GM12878 (cell line): ENCODE data around the gene GSG1L. TPM values are rescaled to one million over a fixed set of nuclear protein-coding genes. Genes with fewer than 3 reads are reported as not detected.

ENCODE experiments used
- ATAC-seq: fragments of 200-7000 bp; cut with Tn5 transposase; 3 replicates; pipeline ENCODE4 v1.9.1; 2020; ENCODE audit warnings: mild to moderate bottlenecking, moderate library complexity
- BruUV-seq: library from RNA; stranded (reverse); fragments of 400-500 nt; replicated peaks from 2 replicates; lab custom pipeline; 2021; lab: Mats Ljungman, UMichigan
- CTCF ChIA-PET: fragments of 300-600 bp; sonication (Branson Sonifier 250); formaldehyde crosslinking; extraction: SDS; loops from one replicate; lab custom pipeline; 2021; ENCODE audit warnings: inconsistent platforms; lab: Yijun Ruan, JAX
- POLR2A ChIA-PET: fragments of 350-600 bp; formaldehyde crosslinking; extraction: SDS; loops from one replicate; lab custom pipeline; 2021; ENCODE audit warnings: inconsistent platforms; lab: Charles Lee
- RAD21 ChIA-PET: fragments of 300-600 bp; sonication (Branson Sonifier 250); formaldehyde crosslinking; loops from one replicate; lab custom pipeline; 2023; ENCODE audit warnings: antibody characterized with exemption; ENCODE audit not compliant: unreplicated experiment; lab: Charles Lee
- SMC1A ChIA-PET: fragments of 300-600 bp; sonication (Branson Sonifier 250); formaldehyde crosslinking; loops from one replicate; lab custom pipeline; 2023; ENCODE audit not compliant: unreplicated experiment, uncharacterized antibody; lab: Charles Lee
- DNase-seq: peaks from one replicate; pipeline ENCODE4 v3.0.0-alpha.2; 2011; ENCODE audit warnings: low read depth, low spot score
- FAIRE-seq: peaks from 3 replicates; lab custom pipeline; 2011; peaks lifted over from hg19 to GRCh38; lab: Jason Lieb, UNC
- H2AFZ ChIP-seq: 2 replicates; pipeline ENCODE4 v1.6.0; 2011; ENCODE audit warnings: low read depth, low read length, control low read depth; ENCODE audit not compliant: control insufficient read depth
- H3K27ac ChIP-seq: 2 replicates; pipeline ENCODE4 v1.5.1; 2011; ENCODE audit warnings: control low read depth; ENCODE audit not compliant: control insufficient read depth, insufficient read depth
- H3K27me3 ChIP-seq, 2 experiments: replicated peaks in 1 of 2; 2 replicates each; pipeline versions ENCODE4 v1.6.0 to v1.6.1; 2011; ENCODE audit warnings: low read length in 1 of 2; ENCODE audit not compliant: control insufficient read depth in 2 of 2, insufficient read depth in 2 of 2
- H3K36me3 ChIP-seq, 2 experiments: 2 replicates each; pipeline ENCODE4 v1.5.1; 2011; ENCODE audit warnings: low read length in 1 of 2; ENCODE audit not compliant: control insufficient read depth in 2 of 2, insufficient read depth in 2 of 2
- H3K4me1 ChIP-seq: 2 replicates; pipeline ENCODE4 v1.6.1; 2011; ENCODE audit warnings: mild to moderate bottlenecking, low read length, moderate library complexity, mixed read lengths; ENCODE audit not compliant: control insufficient read depth, insufficient read depth
- H3K4me2 ChIP-seq: 2 replicates; pipeline ENCODE4 v1.6.0; 2011; ENCODE audit warnings: control low read depth; ENCODE audit not compliant: control insufficient read depth, insufficient read depth
- H3K4me3 ChIP-seq: fragments of 200-600 bp; sonication (generic); 2 replicates; pipeline ENCODE4 v1.5.1; 2016
- H3K79me2 ChIP-seq: 2 replicates; pipeline ENCODE4 v1.6.0; 2011; ENCODE audit warnings: low read length; ENCODE audit not compliant: control insufficient read depth, insufficient read depth
- H3K9ac ChIP-seq: 2 replicates; pipeline ENCODE4 v1.8.0; 2011; ENCODE audit warnings: low read length, control low read depth, mixed read lengths; ENCODE audit not compliant: control insufficient read depth, insufficient read depth
- H3K9me3 ChIP-seq: replicated peaks from 3 replicates; pipeline ENCODE4 v1.5.1; 2011; ENCODE audit warnings: mild to moderate bottlenecking, low read length; ENCODE audit not compliant: control insufficient read depth, insufficient read depth
- H4K20me1 ChIP-seq: 2 replicates; pipeline ENCODE4 v1.6.0; 2011; ENCODE audit not compliant: control insufficient read depth, insufficient read depth
- BHLHE40 ChIP-seq, 2 experiments: fragments of 450-650 bp in 1 of 2; IDR thresholded peaks; 2 replicates each; pipeline ENCODE4 v1.6.1; 2011 to 2017; ENCODE audit warnings: low read depth in 2 of 2, borderline replicate concordance in 1 of 2, improper control_type of control experiment in 1 of 2, low read length in 1 of 2, mild to moderate bottlenecking in 1 of 2
- DPF2 ChIP-seq: fragments of 450-650 bp; IDR thresholded peaks from 2 replicates; pipeline ENCODE4 v1.6.1; 2017; ENCODE audit warnings: mild to moderate bottlenecking
- EGR1 ChIP-seq, 2 experiments: IDR thresholded peaks; 1 replicate in 1 of 2; 2 replicates in 1 of 2; pipeline ENCODE4 v1.6.1; 2011 to 2012; ENCODE audit warnings: low read depth in 2 of 2, low read length in 2 of 2, borderline replicate concordance in 1 of 2, mild to moderate bottlenecking in 1 of 2, moderate library complexity in 1 of 2
- ESRRA ChIP-seq: IDR thresholded peaks from 2 replicates; pipeline ENCODE4 v1.6.1; 2012; ENCODE audit warnings: mild to moderate bottlenecking, low read length, improper control_type of control experiment
- GATAD2B ChIP-seq: fragments of 450-650 bp; conservative IDR thresholded peaks from 2 replicates; pipeline ENCODE4 v1.6.1; 2017; ENCODE audit warnings: low read depth, mild to moderate bottlenecking, moderate library complexity
- IKZF2 ChIP-seq, 2 experiments: fragments of 450-650 bp; IDR thresholded peaks; 2 replicates each; pipeline ENCODE4 v1.6.1; 2017; ENCODE audit warnings: mild to moderate bottlenecking in 2 of 2, moderate library complexity in 2 of 2
- IRF4 ChIP-seq: IDR thresholded peaks from 2 replicates; pipeline ENCODE4 v1.6.1; 2011; ENCODE audit warnings: low read depth, low read length
- LARP7 ChIP-seq: fragments of 450-650 bp; IDR thresholded peaks from 2 replicates; pipeline ENCODE4 v1.6.1; 2017; ENCODE audit warnings: mild to moderate bottlenecking
- MYB ChIP-seq: fragments of 150-350 bp; IDR thresholded peaks from 2 replicates; pipeline ENCODE4 v1.6.1; 2014; ENCODE audit warnings: mild to moderate bottlenecking, low read depth, low read length, borderline replicate concordance
- NFXL1 ChIP-seq: fragments of 450-650 bp; IDR thresholded peaks from 2 replicates; pipeline ENCODE4 v1.6.1; 2017; ENCODE audit warnings: antibody characterized with exemption, mild to moderate bottlenecking, borderline replicate concordance
- RB1 ChIP-seq: fragments of 450-650 bp; formaldehyde crosslinking; IDR thresholded peaks from 2 replicates; pipeline ENCODE4 v1.6.1; 2017; ENCODE audit warnings: mild to moderate bottlenecking, borderline replicate concordance
- STAT3 ChIP-seq: IDR thresholded peaks from 2 replicates; pipeline ENCODE4 v1.6.1; 2011; ENCODE audit warnings: low read depth, low read length, improper control_type of control experiment
- ZZZ3 ChIP-seq: IDR thresholded peaks from 2 replicates; pipeline ENCODE4 v1.6.1; 2011; ENCODE audit warnings: low read depth; ENCODE audit not compliant: control insufficient read depth, insufficient read length
- WGBS: methylation state at CpG from one replicate; pipeline ENCODE4 v1.1.6; 2016; ENCODE audit warnings: low lambda C conversion rate; ENCODE audit not compliant: insufficient replicate concordance, insufficient coverage; ENCODE audit errors: missing lambda C conversion rate; 5-methylcytosine and 5-hydroxymethylcytosine counted together
- in situ Hi-C: fragments of 300-500 bp; cut with MboI; formaldehyde crosslinking; loops from 9 replicates; pipeline ENCODE4 v1.14.3; 2018; ENCODE audit warnings: mixed read lengths
- intact Hi-C: fragments of 100-400 bp; cut with micrococcal nuclease; formaldehyde crosslinking; loops from one replicate; pipeline ENCODE4 v1.14.2; 2022; ENCODE audit not compliant: unreplicated experiment
- polyA plus RNA-seq, 11 experiments: library from polyadenylated mRNA; depleted of rRNA in 4 of 11; unstranded in 6 of 11; stranded (reverse) in 5 of 11; fragments of >200 nt; fragmentation: Nextera tagmentation in 4 of 11; fragmentation: Illumina TruSeq in 1 of 11; extraction: Ambion mirVana in 4 of 11; extraction: Trizol in 1 of 11; gene quantifications; 1 replicate in 1 of 11; 2 replicates in 10 of 11; pipeline versions ENCODE4 v1.2.1 to v1.2.3, GENCODE V29; 2011 to 2016; ENCODE audit warnings: inconsistent platforms in 2 of 11, missing spikeins in 2 of 11, low read depth in 1 of 11
- total RNA-seq, 4 experiments: library from RNA; depleted of rRNA in 3 of 4; stranded (reverse); fragments of >200 nt in 3 of 4; fragmentation: Illumina TruSeq in 1 of 4; extraction: Trizol in 1 of 4; gene quantifications; 2 replicates each; pipeline versions ENCODE4 v1.2.1 to v1.2.3, GENCODE V29; 2013 to 2021
- TF ChIP-seq, protein P1 (sequence below), 3 experiments: IDR thresholded peaks in 2 of 3; conservative IDR thresholded peaks in 1 of 3; 2 replicates each; pipeline ENCODE4 v1.5.1; 2011; ENCODE audit warnings: low read depth in 3 of 3, low read length in 3 of 3, mild to moderate bottlenecking in 3 of 3, control low read depth in 2 of 3, moderate library complexity in 2 of 3, inconsistent platforms in 1 of 3, mixed read lengths in 1 of 3; ENCODE audit not compliant: control insufficient read depth in 2 of 3, insufficient read depth in 1 of 3; ENCODE audit errors: extremely low read depth in 1 of 3
- TF ChIP-seq, protein P2 (sequence below): fragments of 450-650 bp; IDR thresholded peaks from 2 replicates; pipeline ENCODE4 v1.6.1; 2017; ENCODE audit warnings: mild to moderate bottlenecking, low read depth, inconsistent platforms; ENCODE audit not compliant: poor library complexity, severe bottlenecking
- TF ChIP-seq, protein P3 (sequence below): fragments of 450-650 bp; IDR thresholded peaks from 2 replicates; pipeline ENCODE4 v1.6.1; 2016; ENCODE audit warnings: mild to moderate bottlenecking

The GSG1L gene
- total and polyA plus RNA-seq, 10 of the 15 experiments (the other 5 are each of a cell fraction or from before 2014, with no cell fraction given) = not detected

DNA sequence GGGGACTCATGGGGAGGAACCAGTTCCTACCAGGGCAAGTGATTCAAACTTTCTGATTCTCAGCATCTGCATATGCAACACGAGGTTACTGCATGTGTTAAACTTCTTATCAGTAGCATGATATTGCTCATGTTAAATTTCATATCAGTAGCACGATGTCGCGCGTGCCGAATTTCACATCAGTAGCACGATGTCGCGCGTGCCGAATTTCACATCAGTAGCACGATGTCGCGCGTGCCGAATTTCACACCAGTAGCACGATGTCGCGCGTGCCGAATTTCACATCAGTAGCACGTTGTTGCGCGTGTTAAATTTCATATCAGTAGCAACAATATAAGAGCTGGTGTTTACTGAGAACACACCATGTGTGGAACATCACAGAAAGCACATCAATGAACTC lies 221.6 kb downstream of the GSG1L start (continued):
- TF ChIP-seq, protein P1, sequence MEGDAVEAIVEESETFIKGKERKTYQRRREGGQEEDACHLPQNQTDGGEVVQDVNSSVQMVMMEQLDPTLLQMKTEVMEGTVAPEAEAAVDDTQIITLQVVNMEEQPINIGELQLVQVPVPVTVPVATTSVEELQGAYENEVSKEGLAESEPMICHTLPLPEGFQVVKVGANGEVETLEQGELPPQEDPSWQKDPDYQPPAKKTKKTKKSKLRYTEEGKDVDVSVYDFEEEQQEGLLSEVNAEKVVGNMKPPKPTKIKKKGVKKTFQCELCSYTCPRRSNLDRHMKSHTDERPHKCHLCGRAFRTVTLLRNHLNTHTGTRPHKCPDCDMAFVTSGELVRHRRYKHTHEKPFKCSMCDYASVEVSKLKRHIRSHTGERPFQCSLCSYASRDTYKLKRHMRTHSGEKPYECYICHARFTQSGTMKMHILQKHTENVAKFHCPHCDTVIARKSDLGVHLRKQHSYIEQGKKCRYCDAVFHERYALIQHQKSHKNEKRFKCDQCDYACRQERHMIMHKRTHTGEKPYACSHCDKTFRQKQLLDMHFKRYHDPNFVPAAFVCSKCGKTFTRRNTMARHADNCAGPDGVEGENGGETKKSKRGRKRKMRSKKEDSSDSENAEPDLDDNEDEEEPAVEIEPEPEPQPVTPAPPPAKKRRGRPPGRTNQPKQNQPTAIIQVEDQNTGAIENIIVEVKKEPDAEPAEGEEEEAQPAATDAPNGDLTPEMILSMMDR (IDR thresholded peaks at IDR 0.05 in 2 of 3, conservative IDR thresholded peaks at IDR 0.05 in 1 of 3; ENCODE audit: control insufficient read depth in 2 of 3, extremely low read depth in 1 of 3, insufficient read depth in 1 of 3, low read depth in 3 of 3, low read length in 3 of 3) = no peak
- TF ChIP-seq STAT3 = no peak

DNA sequence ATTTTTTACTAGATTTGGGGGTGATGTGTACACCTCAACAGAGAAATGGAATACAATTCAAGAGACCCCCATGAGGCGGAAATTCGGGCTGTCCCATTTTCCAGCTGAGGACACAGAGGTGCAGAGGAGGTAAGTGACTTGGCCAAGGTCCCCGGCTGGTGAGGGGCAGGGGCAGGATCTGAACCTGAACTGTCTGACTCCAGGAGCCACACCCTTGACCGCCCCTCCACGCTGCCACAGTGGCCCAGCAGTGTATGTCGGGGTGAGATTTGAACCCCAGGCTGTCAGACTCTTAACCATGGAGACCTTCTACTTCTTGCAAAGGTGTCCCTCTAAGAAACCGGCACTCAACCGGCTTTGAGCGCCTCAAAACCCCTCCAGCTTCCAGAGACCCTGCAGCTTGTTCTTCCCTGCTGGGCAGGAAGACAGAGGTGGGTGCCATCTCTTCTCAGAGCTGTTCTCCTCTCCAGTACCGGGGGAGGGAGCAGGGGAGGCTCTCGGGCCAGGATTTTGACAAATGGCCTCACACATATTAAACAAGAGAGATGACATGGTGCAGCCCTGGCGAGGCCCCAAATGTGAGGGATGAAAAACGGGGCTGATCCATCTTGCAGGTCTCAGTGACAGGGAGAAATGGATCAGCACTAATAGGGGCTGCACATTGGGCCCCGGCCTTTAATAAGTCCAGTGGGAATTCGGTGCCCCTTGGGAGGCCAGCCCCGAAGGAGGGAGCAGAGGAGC lies 222.3 kb downstream of the GSG1L start:
- Histone ChIP-seq H3K9ac (no peak overlapping the region), H3K79me2 (no peaks in the 10 kb centered on the region), H3K4me1 (no peaks in the 10 kb centered on the region), H3K4me3 (no peak overlapping the region), H3K9me3 (no peaks in the 10 kb centered on the region), H3K36me3 (no peaks in the 10 kb centered on the region), H2AFZ (no peak overlapping the region), H3K27me3 (no peaks in the 10 kb centered on the region), H3K4me2 (no peak overlapping the region), H4K20me1 (no peaks in the 10 kb centered on the region), H3K27ac (no peak overlapping the region)
- POLR2A ChIA-PET = no interaction called here
- in situ Hi-C loops = no loop called here
- ATAC-seq = no peak
- 24% methylated on average over 16 of the region's 16 CpGs for WGBS
- TF ChIP-seq LARP7 (no peak), IRF4 (no peak), NFXL1 (no peak), IKZF2 (IDR thresholded peaks at IDR 0.05) (no peak), BHLHE40 (IDR thresholded peaks at IDR 0.05; ENCODE audit: borderline replicate concordance in 1 of 2, low read depth in 2 of 2, low read length in 1 of 2) (no peak), RB1 (no peak), ZZZ3 (no peak), MYB (no peak), ESRRA (no peak), GATAD2B (no peak), EGR1 (IDR thresholded peaks at IDR 0.05; ENCODE audit: borderline replicate concordance in 1 of 2, low read depth in 2 of 2, low read length in 2 of 2) (no peak), DPF2 (no peak), STAT3 (no peak)
- TF ChIP-seq, protein P2, sequence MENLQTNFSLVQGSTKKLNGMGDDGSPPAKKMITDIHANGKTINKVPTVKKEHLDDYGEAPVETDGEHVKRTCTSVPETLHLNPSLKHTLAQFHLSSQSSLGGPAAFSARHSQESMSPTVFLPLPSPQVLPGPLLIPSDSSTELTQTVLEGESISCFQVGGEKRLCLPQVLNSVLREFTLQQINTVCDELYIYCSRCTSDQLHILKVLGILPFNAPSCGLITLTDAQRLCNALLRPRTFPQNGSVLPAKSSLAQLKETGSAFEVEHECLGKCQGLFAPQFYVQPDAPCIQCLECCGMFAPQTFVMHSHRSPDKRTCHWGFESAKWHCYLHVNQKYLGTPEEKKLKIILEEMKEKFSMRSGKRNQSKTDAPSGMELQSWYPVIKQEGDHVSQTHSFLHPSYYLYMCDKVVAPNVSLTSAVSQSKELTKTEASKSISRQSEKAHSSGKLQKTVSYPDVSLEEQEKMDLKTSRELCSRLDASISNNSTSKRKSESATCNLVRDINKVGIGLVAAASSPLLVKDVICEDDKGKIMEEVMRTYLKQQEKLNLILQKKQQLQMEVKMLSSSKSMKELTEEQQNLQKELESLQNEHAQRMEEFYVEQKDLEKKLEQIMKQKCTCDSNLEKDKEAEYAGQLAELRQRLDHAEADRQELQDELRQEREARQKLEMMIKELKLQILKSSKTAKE = no peak
- TF ChIP-seq, protein P3, sequence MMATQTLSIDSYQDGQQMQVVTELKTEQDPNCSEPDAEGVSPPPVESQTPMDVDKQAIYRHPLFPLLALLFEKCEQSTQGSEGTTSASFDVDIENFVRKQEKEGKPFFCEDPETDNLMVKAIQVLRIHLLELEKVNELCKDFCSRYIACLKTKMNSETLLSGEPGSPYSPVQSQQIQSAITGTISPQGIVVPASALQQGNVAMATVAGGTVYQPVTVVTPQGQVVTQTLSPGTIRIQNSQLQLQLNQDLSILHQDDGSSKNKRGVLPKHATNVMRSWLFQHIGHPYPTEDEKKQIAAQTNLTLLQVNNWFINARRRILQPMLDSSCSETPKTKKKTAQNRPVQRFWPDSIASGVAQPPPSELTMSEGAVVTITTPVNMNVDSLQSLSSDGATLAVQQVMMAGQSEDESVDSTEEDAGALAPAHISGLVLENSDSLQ = no peak
- FAIRE-seq = no peak
- no peak for DNase-seq
- intact Hi-C loops = no loop called here
- RAD21 ChIA-PET = no interaction called here
- no TSS peak for BruUV-seq
- CTCF ChIA-PET = no interaction called here
- SMC1A ChIA-PET = no interaction called here
